ENCODE data around the gene BRINP2. TPM values are rescaled to one million over a fixed set of nuclear protein-coding genes. Genes with fewer than 3 reads are reported as not detected.

BRINP2 gene
- total and polyA plus RNA-seq, 2 of the 13 experiments (the other 11 are each of a cell fraction or from before 2014, with no cell fraction given), result 0.08 to 0.20 TPM

DNA sequence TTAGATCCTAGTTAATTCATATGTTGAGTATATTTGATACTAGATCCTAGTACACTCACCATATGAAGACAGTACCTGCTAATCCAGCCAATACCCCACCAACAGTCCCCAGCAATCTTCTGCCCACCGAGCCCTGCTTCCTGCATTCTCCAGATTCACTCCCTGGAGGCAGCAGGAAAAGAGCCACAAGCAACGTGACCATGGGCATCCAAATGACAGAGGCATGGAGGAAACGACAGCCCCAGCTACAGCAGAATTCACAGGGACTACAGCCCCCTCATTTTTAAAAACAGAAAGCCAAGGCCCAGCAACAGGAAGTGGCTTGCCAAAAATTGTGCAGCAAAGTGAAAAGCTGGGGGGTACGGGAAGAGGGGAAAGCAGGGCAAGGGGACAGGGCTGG lies 35.5 kb upstream of the BRINP2 start (continued):
- TF ChIP-seq ZNF558 (CRISPR knock-in tag; IDR thresholded peaks at IDR 0.05; ENCODE audit: borderline replicate concordance) (no peak), ZNF891 (CRISPR knock-in tag; IDR thresholded peaks at IDR 0.05) (no peak), POLR2AphosphoS5 (IDR thresholded peaks at IDR 0.05; ENCODE audit: low read depth, low read length) (no peak)
- TF ChIP-seq, protein P1, sequence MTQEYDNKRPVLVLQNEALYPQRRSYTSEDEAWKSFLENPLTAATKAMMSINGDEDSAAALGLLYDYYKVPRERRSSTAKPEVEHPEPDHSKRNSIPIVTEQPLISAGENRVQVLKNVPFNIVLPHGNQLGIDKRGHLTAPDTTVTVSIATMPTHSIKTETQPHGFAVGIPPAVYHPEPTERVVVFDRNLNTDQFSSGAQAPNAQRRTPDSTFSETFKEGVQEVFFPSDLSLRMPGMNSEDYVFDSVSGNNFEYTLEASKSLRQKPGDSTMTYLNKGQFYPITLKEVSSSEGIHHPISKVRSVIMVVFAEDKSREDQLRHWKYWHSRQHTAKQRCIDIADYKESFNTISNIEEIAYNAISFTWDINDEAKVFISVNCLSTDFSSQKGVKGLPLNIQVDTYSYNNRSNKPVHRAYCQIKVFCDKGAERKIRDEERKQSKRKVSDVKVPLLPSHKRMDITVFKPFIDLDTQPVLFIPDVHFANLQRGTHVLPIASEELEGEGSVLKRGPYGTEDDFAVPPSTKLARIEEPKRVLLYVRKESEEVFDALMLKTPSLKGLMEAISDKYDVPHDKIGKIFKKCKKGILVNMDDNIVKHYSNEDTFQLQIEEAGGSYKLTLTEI (CRISPR knock-in tag; conservative IDR thresholded peaks at IDR 0.05), result no peak

DNA sequence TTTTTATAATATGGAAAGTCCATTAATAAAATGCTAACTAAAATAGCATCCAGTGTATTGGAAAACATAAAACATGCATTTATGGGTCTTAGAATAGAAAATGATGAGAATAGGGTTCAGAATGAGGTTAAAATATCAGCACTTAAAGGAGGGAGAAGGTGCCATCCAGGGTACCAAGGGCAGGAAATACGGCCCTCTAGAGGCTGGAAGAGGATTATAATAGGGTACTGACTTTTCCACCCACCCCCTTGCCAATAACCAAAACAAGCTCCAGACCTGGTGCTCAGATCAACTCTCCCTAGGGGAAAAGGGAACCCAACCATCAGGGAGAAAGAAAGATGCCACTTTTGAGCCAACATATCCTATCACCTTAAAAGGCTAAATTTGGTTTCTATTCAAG lies 32.9 kb upstream of the BRINP2 start:
- H2AFZ ChIP-seq (ENCODE audit: low read length), result no peak overlapping the region
- in situ Hi-C loops (cut with HindIII; ENCODE audit: extremely low pct_ligation_motif_present, low pct_unique_long_range_greater_than_20kb), result no loop called here
- no peaks in the 10 kb centered on the region for H3K4me1 ChIP-seq (ENCODE audit: insufficient read depth, low read length)
- H4K20me1 ChIP-seq (ENCODE audit: insufficient read depth, low read length), result no peaks in the 10 kb centered on the region
- ChIA-PET POLR2A (no interaction called here), CTCF (ENCODE audit: low intra/inter-chr PET ratio, low total read pairs) (no interaction called here)
- no peaks in the 10 kb centered on the region for H3K27me3 ChIP-seq (ENCODE audit: control insufficient read depth in 1 of 2, insufficient read depth in 2 of 2, low read length in 2 of 2)
- H3K9me3 ChIP-seq (ENCODE audit: low read length), result no peaks in the 10 kb centered on the region
- no peaks in the 10 kb centered on the region for H3K79me2 ChIP-seq (ENCODE audit: insufficient read depth, low read length)
- ATAC-seq (no peak), FAIRE-seq (no peak), DNase-seq (ENCODE audit: low spot score) (no peak)
- no peaks in the 10 kb centered on the region for H3K36me3 ChIP-seq (replicated peaks in 1 of 2; ENCODE audit: control insufficient read depth in 1 of 2, insufficient read depth in 2 of 2, low read length in 2 of 2)
- H3K27ac ChIP-seq (ENCODE audit: extremely low read length, insufficient read depth, low read length), result no peak overlapping the region
- H3K9ac ChIP-seq (ENCODE audit: insufficient read depth, low read depth, low read length), result no peak overlapping the region
- no TSS peak for BruUV-seq (replicated peaks)
- WGBS (ENCODE audit: low lambda C conversion rate), result 4% methylated on average over 1 of the region's 1 CpG
- no peak overlapping the region for H3K4me3 ChIP-seq (replicated peaks in 1 of 3; ENCODE audit: insufficient read depth in 1 of 3, low read depth in 2 of 3, low read length in 3 of 3)
- no peak overlapping the region for H3K4me2 ChIP-seq (ENCODE audit: low read depth, low read length)
- intact Hi-C loops (cut with micrococcal nuclease; ENCODE audit: unreplicated experiment), result no loop called here
- no peak for TF ChIP-seq SP140L (CRISPR knock-in tag; IDR thresholded peaks at IDR 0.05; ENCODE audit: borderline replicate concordance)
- TF ChIP-seq, protein P2, sequence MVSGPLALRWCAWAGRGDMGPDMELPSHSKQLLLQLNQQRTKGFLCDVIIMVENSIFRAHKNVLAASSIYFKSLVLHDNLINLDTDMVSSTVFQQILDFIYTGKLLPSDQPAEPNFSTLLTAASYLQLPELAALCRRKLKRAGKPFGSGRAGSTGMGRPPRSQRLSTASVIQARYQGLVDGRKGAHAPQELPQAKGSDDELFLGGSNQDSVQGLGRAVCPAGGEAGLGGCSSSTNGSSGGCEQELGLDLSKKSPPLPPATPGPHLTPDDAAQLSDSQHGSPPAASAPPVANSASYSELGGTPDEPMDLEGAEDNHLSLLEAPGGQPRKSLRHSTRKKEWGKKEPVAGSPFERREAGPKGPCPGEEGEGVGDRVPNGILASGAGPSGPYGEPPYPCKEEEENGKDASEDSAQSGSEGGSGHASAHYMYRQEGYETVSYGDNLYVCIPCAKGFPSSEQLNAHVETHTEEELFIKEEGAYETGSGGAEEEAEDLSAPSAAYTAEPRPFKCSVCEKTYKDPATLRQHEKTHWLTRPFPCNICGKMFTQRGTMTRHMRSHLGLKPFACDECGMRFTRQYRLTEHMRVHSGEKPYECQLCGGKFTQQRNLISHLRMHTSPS (CRISPR knock-in tag; IDR thresholded peaks at IDR 0.05; ENCODE audit: low read depth), result no peak
- no peak for TF ChIP-seq FOXA1 (IDR thresholded peaks at IDR 0.05)
- no peak for TF ChIP-seq FOXA1 (CRISPR knock-in tag; IDR thresholded peaks at IDR 0.05)
- no peak for TF ChIP-seq ZNF543 (CRISPR knock-in tag; IDR thresholded peaks at IDR 0.05)
- no peak for TF ChIP-seq HOXA3 (CRISPR knock-in tag; IDR thresholded peaks at IDR 0.05)
- no peak for TF ChIP-seq IRF2 (CRISPR knock-in tag; IDR thresholded peaks at IDR 0.05)
- TF ChIP-seq HNRNPLL (IDR thresholded peaks at IDR 0.05; ENCODE audit: low read depth, low read length, poor library complexity, severe bottlenecking), result no peak
- TF ChIP-seq SIN3B (IDR thresholded peaks at IDR 0.05; ENCODE audit: low read length), result no peak
- TF ChIP-seq ZNF317 (CRISPR knock-in tag; IDR thresholded peaks at IDR 0.05), result no peak
- no peak for TF ChIP-seq HES4 (CRISPR knock-in tag; IDR thresholded peaks at IDR 0.05; ENCODE audit: borderline replicate concordance)
- TF ChIP-seq SUZ12 (IDR thresholded peaks at IDR 0.05; ENCODE audit: low read depth, low read length), result no peak
- TF ChIP-seq, protein P3, sequence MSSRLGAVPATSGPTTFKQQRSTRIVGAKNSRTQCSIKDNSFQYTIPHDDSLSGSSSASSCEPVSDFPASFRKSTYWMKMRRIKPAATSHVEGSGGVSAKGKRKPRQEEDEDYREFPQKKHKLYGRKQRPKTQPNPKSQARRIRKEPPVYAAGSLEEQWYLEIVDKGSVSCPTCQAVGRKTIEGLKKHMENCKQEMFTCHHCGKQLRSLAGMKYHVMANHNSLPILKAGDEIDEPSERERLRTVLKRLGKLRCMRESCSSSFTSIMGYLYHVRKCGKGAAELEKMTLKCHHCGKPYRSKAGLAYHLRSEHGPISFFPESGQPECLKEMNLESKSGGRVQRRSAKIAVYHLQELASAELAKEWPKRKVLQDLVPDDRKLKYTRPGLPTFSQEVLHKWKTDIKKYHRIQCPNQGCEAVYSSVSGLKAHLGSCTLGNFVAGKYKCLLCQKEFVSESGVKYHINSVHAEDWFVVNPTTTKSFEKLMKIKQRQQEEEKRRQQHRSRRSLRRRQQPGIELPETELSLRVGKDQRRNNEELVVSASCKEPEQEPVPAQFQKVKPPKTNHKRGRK (CRISPR knock-in tag; IDR thresholded peaks at IDR 0.05), result no peak
- no peak for TF ChIP-seq JUNB (CRISPR knock-in tag; IDR thresholded peaks at IDR 0.05; ENCODE audit: borderline replicate concordance)
- TF ChIP-seq ISL2 (CRISPR knock-in tag; IDR thresholded peaks at IDR 0.05), result no peak
- TF ChIP-seq, protein P4, sequence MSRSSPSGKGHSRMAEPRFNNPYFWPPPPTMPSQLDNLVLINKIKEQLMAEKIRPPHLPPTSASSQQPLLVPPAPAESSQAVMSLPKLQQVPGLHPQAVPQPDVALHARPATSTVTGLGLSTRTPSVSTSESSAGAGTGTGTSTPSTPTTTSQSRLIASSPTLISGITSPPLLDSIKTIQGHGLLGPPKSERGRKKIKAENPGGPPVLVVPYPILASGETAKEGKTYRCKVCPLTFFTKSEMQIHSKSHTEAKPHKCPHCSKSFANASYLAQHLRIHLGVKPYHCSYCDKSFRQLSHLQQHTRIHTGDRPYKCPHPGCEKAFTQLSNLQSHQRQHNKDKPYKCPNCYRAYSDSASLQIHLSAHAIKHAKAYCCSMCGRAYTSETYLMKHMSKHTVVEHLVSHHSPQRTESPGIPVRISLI (CRISPR knock-in tag; IDR thresholded peaks at IDR 0.05; ENCODE audit: borderline replicate concordance), result no peak
